Stimulated activated naive B cell treated with anti-CD40 and anti-IgM and Interleukin-4, amounts not matched to agents 10 μg/mL and 1 μg/mL and 100 μg/mL, for 72 hours (primary cell): ENCODE measurements around the gene PF4V1.

ENCODE experiments used
- ATAC-seq, 2 donors: fragments of 150-1000 bp; cut with Tn5 transposase; replicated peaks; 2 replicates each; pipeline ENCODE4 v1.10.0; 2021; ENCODE audit warnings: moderate library complexity in 1 of 2
- DNase-seq: peaks from one replicate; pipeline ENCODE4 v3.0.0; 2021
- H3K27ac Mint-ChIP-seq: one replicate; pipeline ENCODE4 v1.8.0; 2022; ENCODE audit warnings: mild to moderate bottlenecking, mixed read lengths
- H3K27me3 Mint-ChIP-seq, 2 donors: one replicate each; pipeline ENCODE4 v1.8.0; 2022; ENCODE audit warnings: mixed read lengths in 2 of 2
- H3K36me3 Mint-ChIP-seq, 2 donors: one replicate each; pipeline ENCODE4 v1.8.0; 2022; ENCODE audit warnings: mixed read lengths in 2 of 2, mild to moderate bottlenecking in 1 of 2
- H3K4me1 Mint-ChIP-seq, 2 donors: one replicate each; pipeline ENCODE4 v1.8.0; 2022; ENCODE audit warnings: mixed read lengths in 2 of 2, mild to moderate bottlenecking in 1 of 2
- H3K4me3 Mint-ChIP-seq, 2 donors: one replicate each; pipeline ENCODE4 v1.8.0; 2022; ENCODE audit warnings: mild to moderate bottlenecking in 2 of 2, mixed read lengths in 2 of 2, moderate library complexity in 1 of 2
- H3K9me3 Mint-ChIP-seq, 2 donors: one replicate each; pipeline ENCODE4 v1.8.0; 2022; ENCODE audit warnings: mixed read lengths in 2 of 2, mild to moderate bottlenecking in 1 of 2

The PF4V1 gene

GRCh38 chr4:73836373-73837279, 16.5 kb upstream of the PF4V1 start, which contains the start of gene CXCL6:
Gene CXCL6, plus strand, starts transcription at chr4:73836678. Its CDS starts 73 bp downstream, at chr4:73836751.
- H3K27ac Mint-ChIP-seq, result no peak within 1 kb of the TSS
- DNase-seq (no peak), ATAC-seq (no peak)
- H3K4me3 Mint-ChIP-seq, result peak within 1 kb of the TSS in 1 of 2 donors; percentile 44
- no peaks in the 10 kb centered on the region for H3K9me3 Mint-ChIP-seq
- peaks cover 3 to 7% of the 10 kb centered on the region in 2 donors for H3K4me1 Mint-ChIP-seq
- peaks cover 21 to 28% of the 10 kb centered on the region in 2 donors for H3K27me3 Mint-ChIP-seq
- no peaks in the 10 kb centered on the region for H3K36me3 Mint-ChIP-seq

DNA sequence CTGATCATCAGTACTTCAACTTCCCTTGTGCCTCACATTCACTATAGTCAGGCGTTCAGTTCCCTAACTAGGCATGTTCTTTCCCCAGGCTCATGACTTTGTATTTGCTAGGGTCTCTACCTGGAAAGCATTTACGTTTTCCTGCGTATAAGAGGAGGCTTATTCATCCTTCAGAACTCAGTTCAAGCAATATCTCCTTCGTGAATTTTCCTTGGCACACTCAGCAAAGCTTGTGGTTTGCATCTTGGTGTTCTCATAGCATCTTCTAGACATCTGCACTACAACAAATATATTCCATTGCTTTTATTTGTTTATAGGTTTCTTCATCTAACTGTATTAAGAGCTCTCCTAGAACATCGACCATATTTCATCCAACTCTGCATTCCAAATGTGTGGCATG, 14.0 kb upstream of the PF4V1 start:
- Mint-ChIP-seq H3K9me3 (no peaks in the 10 kb centered on the region), H3K36me3 (no peaks in the 10 kb centered on the region), H3K27ac (no peak overlapping the region), H3K27me3 (peaks cover 21 to 28% of the 10 kb centered on the region in 2 donors), H3K4me3 (no peak overlapping the region), H3K4me1 (peaks cover 3 to 7% of the 10 kb centered on the region in 2 donors)
- ATAC-seq (no peak), DNase-seq (no peak)

- no peak for DNase-seq
- Mint-ChIP-seq H3K4me3 (no peak overlapping the region), H3K9me3 (no peaks in the 10 kb centered on the region), H3K27me3 (peaks cover 21 to 28% of the 10 kb centered on the region in 2 donors), H3K27ac (no peak overlapping the region), H3K36me3 (no peaks in the 10 kb centered on the region), H3K4me1 (peaks cover 3 to 7% of the 10 kb centered on the region in 2 donors)
- ATAC-seq, result no peak
These were observed 13.4 kb upstream of the PF4V1 start for GRCh38 chr4:73839715-73840114.

DNA sequence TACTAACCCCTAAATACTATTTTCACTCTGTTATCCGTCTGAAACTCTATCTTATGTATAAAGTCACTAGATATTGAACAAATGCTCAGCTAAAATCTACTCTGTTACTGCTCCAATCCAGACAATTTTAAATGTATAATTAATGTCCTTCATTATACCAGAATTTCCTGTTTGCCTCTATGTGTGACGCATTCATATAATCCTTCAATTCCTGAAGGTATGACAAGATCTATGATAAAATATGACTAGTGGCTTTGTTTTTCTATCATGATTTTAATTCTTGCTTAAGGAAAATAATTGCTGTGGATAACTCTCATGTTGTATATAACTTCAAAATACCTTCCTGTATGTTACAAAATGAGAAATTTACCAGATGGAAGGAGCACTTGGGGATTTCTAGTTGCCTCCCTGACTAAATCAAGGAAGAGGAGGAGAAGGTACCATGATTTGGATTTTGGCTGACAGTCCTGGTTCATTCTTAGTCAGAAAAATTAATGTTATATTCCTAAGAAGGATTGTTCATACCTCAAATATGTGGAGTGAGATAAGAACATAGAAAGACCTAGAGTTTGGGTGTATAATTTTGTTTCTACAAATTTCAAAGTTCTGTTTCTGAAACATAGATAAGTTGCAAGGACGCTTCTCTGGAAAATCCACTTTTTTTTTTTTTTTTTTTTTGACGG, 11.7 kb upstream of the PF4V1 start:
- Mint-ChIP-seq H3K9me3 (no peaks in the 10 kb centered on the region), H3K36me3 (no peaks in the 10 kb centered on the region), H3K27me3 (peaks cover 20 to 24% of the 10 kb centered on the region in 2 donors), H3K4me3 (no peak overlapping the region), H3K4me1 (peaks cover 3 to 7% of the 10 kb centered on the region in 2 donors), H3K27ac (no peak overlapping the region)
- DNase-seq (no peak), ATAC-seq (no peak)

- H3K4me1 Mint-ChIP-seq, result no peaks in the 10 kb centered on the region
- no peaks in the 10 kb centered on the region for H3K9me3 Mint-ChIP-seq
- peaks cover 11 to 12% of the 10 kb centered on the region in 2 donors for H3K27me3 Mint-ChIP-seq
- no peak for ATAC-seq
- no peak overlapping the region for H3K27ac Mint-ChIP-seq
- no peak overlapping the region for H3K4me3 Mint-ChIP-seq
- no peaks in the 10 kb centered on the region for H3K36me3 Mint-ChIP-seq
- no peak for DNase-seq
These were observed 10.4 kb upstream of the PF4V1 start for GRCh38 chr4:73842696-73843095.

- no peaks in the 10 kb centered on the region for H3K4me1 Mint-ChIP-seq
- peaks cover 11 to 12% of the 10 kb centered on the region in 2 donors for H3K27me3 Mint-ChIP-seq
- no peak overlapping the region for H3K27ac Mint-ChIP-seq
- no peaks in the 10 kb centered on the region for H3K9me3 Mint-ChIP-seq
- DNase-seq, result no peak
- H3K4me3 Mint-ChIP-seq, result no peak overlapping the region
- no peak for ATAC-seq
- H3K36me3 Mint-ChIP-seq, result no peaks in the 10 kb centered on the region
These were observed 9.7 kb upstream of the PF4V1 start for GRCh38 chr4:73843369-73843768.

GRCh38 chr4:73844345-73844744, 8.8 kb upstream of the PF4V1 start:
- H3K9me3 Mint-ChIP-seq, result no peaks in the 10 kb centered on the region
- H3K27ac Mint-ChIP-seq, result no peak overlapping the region
- H3K36me3 Mint-ChIP-seq, result no peaks in the 10 kb centered on the region
- DNase-seq (no peak), ATAC-seq (no peak)
- H3K4me1 Mint-ChIP-seq, result no peaks in the 10 kb centered on the region
- peaks cover 4% of the 10 kb centered on the region in 2 donors for H3K27me3 Mint-ChIP-seq
- no peak overlapping the region for H3K4me3 Mint-ChIP-seq

DNA sequence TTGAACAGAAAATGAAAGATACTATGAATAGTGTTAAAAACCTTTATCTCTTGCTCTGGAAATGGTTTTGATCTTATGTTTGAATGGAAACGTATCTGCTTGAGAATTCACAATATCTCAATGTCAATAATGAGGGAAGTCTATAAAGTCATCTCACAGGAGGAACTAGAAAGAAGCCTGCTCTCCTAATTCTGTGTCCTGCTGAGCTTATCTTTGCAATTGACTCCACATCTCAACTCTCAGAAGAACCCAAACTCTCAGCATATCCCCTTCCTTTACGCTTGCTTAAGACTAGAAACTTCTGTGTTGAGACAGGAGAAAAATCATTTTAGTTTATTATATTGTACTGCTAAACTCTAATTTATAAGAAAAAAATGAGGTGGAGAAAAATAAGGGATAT, 8.3 kb upstream of the PF4V1 start:
- H3K4me1 Mint-ChIP-seq, result no peaks in the 10 kb centered on the region
- no peaks in the 10 kb centered on the region for H3K9me3 Mint-ChIP-seq
- no peak overlapping the region for H3K27ac Mint-ChIP-seq
- no peak for ATAC-seq
- H3K4me3 Mint-ChIP-seq, result no peak overlapping the region
- H3K27me3 Mint-ChIP-seq, result no peaks in the 10 kb centered on the region
- no peak for DNase-seq
- no peaks in the 10 kb centered on the region for H3K36me3 Mint-ChIP-seq

DNA sequence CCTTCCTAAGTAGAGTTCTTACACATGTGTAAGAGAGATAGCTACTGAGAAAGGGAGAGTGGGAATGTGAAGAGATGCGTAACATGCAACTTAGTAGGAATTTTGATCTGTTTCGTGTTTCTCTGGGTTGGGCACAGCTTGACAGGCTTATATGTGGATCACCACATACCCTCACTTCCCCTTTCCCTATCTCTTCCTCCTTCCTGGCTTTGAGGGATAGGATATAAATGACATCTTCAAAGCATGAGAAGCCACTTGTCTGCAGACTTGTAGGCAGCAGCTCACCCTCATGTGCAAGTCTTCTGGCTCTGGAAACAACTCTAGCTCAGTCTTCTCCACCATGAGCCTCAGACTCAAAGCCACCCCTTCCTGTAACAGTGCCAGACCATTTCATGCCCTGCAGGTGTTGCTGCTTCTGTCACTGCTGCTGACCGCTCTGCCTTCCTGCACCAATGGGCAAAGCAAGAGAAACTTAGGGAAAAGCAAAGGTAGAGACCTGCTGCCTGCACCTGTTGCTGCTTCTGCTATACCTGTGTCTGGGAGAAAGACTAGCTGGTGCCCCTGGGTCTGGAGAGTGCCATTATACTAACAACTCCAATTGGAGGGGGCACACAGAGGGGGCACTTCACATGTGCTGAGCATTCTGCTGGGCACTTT, 5.4 kb upstream of the PF4V1 start:
- no peaks in the 10 kb centered on the region for H3K4me1 Mint-ChIP-seq
- H3K4me3 Mint-ChIP-seq, result no peak overlapping the region
- no peaks in the 10 kb centered on the region for H3K27me3 Mint-ChIP-seq
- no peak for DNase-seq
- no peaks in the 10 kb centered on the region for H3K9me3 Mint-ChIP-seq
- H3K36me3 Mint-ChIP-seq, result no peaks in the 10 kb centered on the region
- no peak overlapping the region for H3K27ac Mint-ChIP-seq
- ATAC-seq, result no peak

GRCh38 chr4:73848183-73848777, 4.8 kb upstream of the PF4V1 start:
- Mint-ChIP-seq H3K9me3 (no peaks in the 10 kb centered on the region), H3K36me3 (no peaks in the 10 kb centered on the region), H3K4me1 (no peaks in the 10 kb centered on the region), H3K27me3 (no peaks in the 10 kb centered on the region), H3K4me3 (no peak overlapping the region), H3K27ac (no peak overlapping the region)
- ATAC-seq (no peak), DNase-seq (no peak)

DNA sequence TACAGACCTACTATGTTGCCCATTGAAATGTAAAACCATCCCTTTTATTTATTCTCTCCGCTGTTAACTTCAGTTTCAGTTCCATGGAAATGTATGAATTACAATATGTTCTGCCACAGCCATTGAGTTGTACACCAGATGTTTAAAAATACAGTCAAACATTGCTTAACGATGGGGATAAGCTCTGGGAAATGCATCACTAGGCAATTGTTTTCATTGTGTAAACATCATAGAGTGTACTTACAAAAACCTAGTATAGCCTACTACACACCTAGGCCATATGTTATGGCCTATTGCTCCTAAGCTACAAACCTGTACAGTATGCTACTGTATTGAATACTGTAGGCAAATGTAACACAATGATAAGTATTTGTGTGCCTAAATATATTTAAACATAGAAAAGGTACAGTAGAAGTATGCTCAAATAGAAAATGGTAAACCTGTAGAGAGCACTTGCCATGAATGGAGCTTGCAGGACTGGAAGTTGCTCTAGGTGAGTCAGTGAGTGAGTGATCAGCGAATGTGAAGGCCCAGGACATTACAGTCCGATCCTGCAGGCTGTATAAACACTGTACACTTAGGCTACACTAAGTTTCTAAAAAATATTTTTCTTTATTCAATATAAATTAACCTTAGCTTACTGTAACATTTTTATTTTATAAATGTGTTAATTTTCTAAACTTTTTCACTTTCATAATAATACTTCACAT, 2.7 kb upstream of the PF4V1 start:
- no peaks in the 10 kb centered on the region for H3K4me1 Mint-ChIP-seq
- H3K4me3 Mint-ChIP-seq, result no peak overlapping the region
- H3K9me3 Mint-ChIP-seq, result no peaks in the 10 kb centered on the region
- ATAC-seq (no peak), DNase-seq (no peak)
- H3K27me3 Mint-ChIP-seq, result peaks cover 5 to 6% of the 10 kb centered on the region in 2 donors
- H3K27ac Mint-ChIP-seq, result no peak overlapping the region
- no peaks in the 10 kb centered on the region for H3K36me3 Mint-ChIP-seq

- DNase-seq, result no peak
- no peaks in the 10 kb centered on the region for H3K4me1 Mint-ChIP-seq
- H3K36me3 Mint-ChIP-seq, result no peaks in the 10 kb centered on the region
- no peak for ATAC-seq
- no peak overlapping the region for H3K27ac Mint-ChIP-seq
- no peaks in the 10 kb centered on the region for H3K9me3 Mint-ChIP-seq
- peaks cover 5 to 6% of the 10 kb centered on the region in 2 donors for H3K27me3 Mint-ChIP-seq
- no peak overlapping the region for H3K4me3 Mint-ChIP-seq
These were observed 1.8 kb upstream of the PF4V1 start for GRCh38 chr4:73851293-73851692.

- Mint-ChIP-seq H3K9me3 (no peaks in the 10 kb centered on the region), H3K4me3 (no peak overlapping the region), H3K4me1 (no peaks in the 10 kb centered on the region), H3K27me3 (peaks cover 5 to 6% of the 10 kb centered on the region in 2 donors), H3K36me3 (no peaks in the 10 kb centered on the region), H3K27ac (peak overlapping the region; percentile 9)
- DNase-seq, result no peak
- ATAC-seq, result no peak
These were observed 325 bp upstream of the PF4V1 start for GRCh38 chr4:73852771-73853170.
